Chondrocyte (in vitro differentiated cells): Measurements from ENCODE around the gene FUBP3. TPM values are rescaled to one million over a fixed set of nuclear protein-coding genes. Genes with fewer than 3 reads are reported as not detected.

Source experiments
- DNase-seq: peaks from one replicate; pipeline ENCODE4 v3.0.0; 2021; ENCODE audit warnings: mixed read lengths, low spot score
- H3K27ac Mint-ChIP-seq: one replicate; pipeline ENCODE4 v1.8.0; 2021; ENCODE audit warnings: mild to moderate bottlenecking, moderate library complexity, mixed read lengths; ENCODE audit not compliant: unreplicated experiment
- H3K27me3 Mint-ChIP-seq: 2 replicates; pipeline ENCODE4 v1.8.0; 2021; ENCODE audit warnings: low read depth, mixed read lengths
- H3K36me3 Mint-ChIP-seq: 2 replicates; pipeline ENCODE4 v1.8.0; 2021; ENCODE audit warnings: low read depth, mixed read lengths
- H3K4me1 Mint-ChIP-seq: 2 replicates; pipeline ENCODE4 v1.8.0; 2021; ENCODE audit warnings: low read depth, mild to moderate bottlenecking, mixed read lengths
- H3K4me3 Mint-ChIP-seq: one replicate; pipeline ENCODE4 v1.8.0; 2021; ENCODE audit warnings: mild to moderate bottlenecking, moderate library complexity, mixed read lengths; ENCODE audit not compliant: unreplicated experiment
- H3K9me3 Mint-ChIP-seq: 2 replicates; pipeline ENCODE4 v1.8.0; 2021; ENCODE audit warnings: low read depth, mixed read lengths
- CTCF ChIP-seq: fragments of 200-600 bp; sonication (generic); IDR thresholded peaks from 2 replicates; pipeline ENCODE4 v1.5.0; 2021; ENCODE audit warnings: antibody characterized with exemption, mild to moderate bottlenecking, moderate library complexity
- total RNA-seq: library from RNA; stranded (reverse); gene quantifications from 3 replicates; pipeline ENCODE4 v1.2.1, GENCODE V29; 2021

Gene FUBP3
- total RNA-seq, 1 donor from 2014 or later: 52.8 TPM

- Mint-ChIP-seq H3K27ac (no peak overlapping the region), H3K27me3 (peaks cover 20% of the 10 kb centered on the region), H3K4me1 (no peaks in the 10 kb centered on the region), H3K36me3 (no peaks in the 10 kb centered on the region), H3K4me3 (no peak overlapping the region), H3K9me3 (peaks cover 4% of the 10 kb centered on the region)
- TF ChIP-seq CTCF: no peak
- no peak for DNase-seq
Measured at GRCh38 chr9:130548103-130548502, 31.3 kb upstream of the FUBP3 start.

GRCh38 chr9:130549093-130549735 is 30.2 kb upstream of the FUBP3 start:
- DNase-seq: no peak
- no peak for TF ChIP-seq CTCF
- no peaks in the 10 kb centered on the region for H3K36me3 Mint-ChIP-seq
- H3K4me3 Mint-ChIP-seq: no peak overlapping the region
- peaks cover 15% of the 10 kb centered on the region for H3K27me3 Mint-ChIP-seq
- H3K4me1 Mint-ChIP-seq: no peaks in the 10 kb centered on the region
- H3K9me3 Mint-ChIP-seq: peaks cover 4% of the 10 kb centered on the region
- no peak overlapping the region for H3K27ac Mint-ChIP-seq

GRCh38 chr9:130554606-130555005 is 24.8 kb upstream of the FUBP3 start:
- no peak overlapping the region for H3K27ac Mint-ChIP-seq
- peaks cover 10% of the 10 kb centered on the region for H3K27me3 Mint-ChIP-seq
- H3K9me3 Mint-ChIP-seq: peaks cover 2% of the 10 kb centered on the region
- no peaks in the 10 kb centered on the region for H3K36me3 Mint-ChIP-seq
- no peak for DNase-seq
- no peak overlapping the region for H3K4me3 Mint-ChIP-seq
- H3K4me1 Mint-ChIP-seq: no peaks in the 10 kb centered on the region
- TF ChIP-seq CTCF: no peak

GRCh38 chr9:130555061-130555460 is 24.3 kb upstream of the FUBP3 start:
- no peak overlapping the region for H3K27ac Mint-ChIP-seq

GRCh38 chr9:130555968-130556367 is 23.4 kb upstream of the FUBP3 start:
- no peaks in the 10 kb centered on the region for H3K9me3 Mint-ChIP-seq
- peaks cover 12% of the 10 kb centered on the region for H3K27me3 Mint-ChIP-seq
- H3K4me3 Mint-ChIP-seq: no peak overlapping the region
- no peak for TF ChIP-seq CTCF
- peaks cover 4% of the 10 kb centered on the region for H3K4me1 Mint-ChIP-seq
- H3K36me3 Mint-ChIP-seq: no peaks in the 10 kb centered on the region
- H3K27ac Mint-ChIP-seq: no peak overlapping the region
- no peak for DNase-seq

More at GRCh38 chr9:130555061-130555460, 24.3 kb upstream of the FUBP3 start:
- no peaks in the 10 kb centered on the region for H3K4me1 Mint-ChIP-seq
- DNase-seq: no peak
- H3K9me3 Mint-ChIP-seq: no peaks in the 10 kb centered on the region
- H3K4me3 Mint-ChIP-seq: no peak overlapping the region
- no peaks in the 10 kb centered on the region for H3K36me3 Mint-ChIP-seq
- TF ChIP-seq CTCF: no peak
- H3K27me3 Mint-ChIP-seq: peaks cover 10% of the 10 kb centered on the region
